T-helper 17 cell (primary cell): ENCODE data around the gene PKP4. TPM values are rescaled to one million over a fixed set of nuclear protein-coding genes. Genes with fewer than 3 reads are reported as not detected.
A peak's percentile ranks its signal among the peaks of the same experiment; 100 is the strongest.

Experiments used
- ATAC-seq: fragments of 150-1000 bp; cut with Tn5 transposase; 2 replicates; pipeline ENCODE4 v1.10.0; 2021; ENCODE audit warnings: mild to moderate bottlenecking, moderate library complexity
- DNase-seq, 3 donors: peaks; one replicate each; pipeline versions ENCODE4 v3.0.0 to v3.0.0-alpha.2; 2020 to 2021
- H3K9me3 ChIP-seq: one replicate; pipeline ENCODE4 v1.7.0; 2013; ENCODE audit warnings: low read length, mild to moderate bottlenecking; ENCODE audit not compliant: control insufficient read depth, poor library complexity, severe bottlenecking
- H3K27ac Mint-ChIP-seq: one replicate; pipeline ENCODE4 v1.8.0; 2022; ENCODE audit warnings: mild to moderate bottlenecking, moderate library complexity, mixed read lengths
- H3K27me3 Mint-ChIP-seq: one replicate; pipeline ENCODE4 v1.8.0; 2022; ENCODE audit warnings: mixed read lengths
- H3K36me3 Mint-ChIP-seq: one replicate; pipeline ENCODE4 v1.8.0; 2022; ENCODE audit warnings: low read depth, mixed read lengths
- H3K4me1 Mint-ChIP-seq: one replicate; pipeline ENCODE4 v1.8.0; 2022; ENCODE audit warnings: mild to moderate bottlenecking, mixed read lengths
- H3K4me3 Mint-ChIP-seq: one replicate; pipeline ENCODE4 v1.8.0; 2022; ENCODE audit warnings: mild to moderate bottlenecking, moderate library complexity, mixed read lengths
- total RNA-seq, 4 donors: library from RNA in 2 of 4; stranded (reverse) in 2 of 4; gene quantifications; one replicate each; pipeline ENCODE4 v1.2.3 and lab custom pipeline; 2022 to 2026

The PKP4 gene
- total RNA-seq, 2 donors from 2014 or later = 26.6 to 28.9 TPM

- DNase-seq (no peak), ATAC-seq (no peak)
- Mint-ChIP-seq H3K4me3 (no peak overlapping the region), H3K4me1 (peaks cover 19% of the 10 kb centered on the region), H3K27me3 (no peaks in the 10 kb centered on the region), H3K27ac (no peak overlapping the region), H3K36me3 (no peaks in the 10 kb centered on the region)
- H3K9me3 ChIP-seq = no peaks in the 10 kb centered on the region
Observed at GRCh38 chr2:158478816-158479215, 22.1 kb downstream of the PKP4 start.

DNA sequence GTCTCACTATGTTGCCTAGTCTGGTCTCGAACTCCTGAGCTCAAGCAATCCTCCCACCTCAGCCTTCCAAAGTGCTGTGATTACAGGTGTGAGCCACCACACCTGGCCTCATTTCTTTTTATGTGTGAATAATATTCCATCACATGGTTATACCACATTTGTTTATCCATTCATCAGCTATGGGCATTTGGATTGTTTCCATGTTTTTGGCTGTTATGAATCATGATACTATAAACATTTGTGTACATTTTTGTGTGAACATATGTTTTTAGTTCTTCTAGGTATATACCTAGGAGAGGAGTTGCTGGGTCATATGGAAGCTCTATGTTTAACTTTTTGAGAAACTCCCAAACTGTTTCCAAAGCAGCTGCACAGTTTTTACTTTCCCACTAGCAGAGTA, 24.4 kb downstream of the PKP4 start:
- ATAC-seq = no peak
- Mint-ChIP-seq H3K36me3 (no peaks in the 10 kb centered on the region), H3K4me3 (no peak overlapping the region), H3K27me3 (no peaks in the 10 kb centered on the region), H3K4me1 (peaks cover 17% of the 10 kb centered on the region), H3K27ac (no peak overlapping the region)
- H3K9me3 ChIP-seq = no peaks in the 10 kb centered on the region
- no peak for DNase-seq

- DNase-seq = no peak
- Mint-ChIP-seq H3K36me3 (no peaks in the 10 kb centered on the region), H3K4me1 (peaks cover 14% of the 10 kb centered on the region), H3K4me3 (no peak overlapping the region), H3K27ac (no peak overlapping the region), H3K27me3 (no peaks in the 10 kb centered on the region)
- no peak for ATAC-seq
- no peaks in the 10 kb centered on the region for H3K9me3 ChIP-seq
Observed at GRCh38 chr2:158482594-158482993, 25.8 kb downstream of the PKP4 start.

DNA sequence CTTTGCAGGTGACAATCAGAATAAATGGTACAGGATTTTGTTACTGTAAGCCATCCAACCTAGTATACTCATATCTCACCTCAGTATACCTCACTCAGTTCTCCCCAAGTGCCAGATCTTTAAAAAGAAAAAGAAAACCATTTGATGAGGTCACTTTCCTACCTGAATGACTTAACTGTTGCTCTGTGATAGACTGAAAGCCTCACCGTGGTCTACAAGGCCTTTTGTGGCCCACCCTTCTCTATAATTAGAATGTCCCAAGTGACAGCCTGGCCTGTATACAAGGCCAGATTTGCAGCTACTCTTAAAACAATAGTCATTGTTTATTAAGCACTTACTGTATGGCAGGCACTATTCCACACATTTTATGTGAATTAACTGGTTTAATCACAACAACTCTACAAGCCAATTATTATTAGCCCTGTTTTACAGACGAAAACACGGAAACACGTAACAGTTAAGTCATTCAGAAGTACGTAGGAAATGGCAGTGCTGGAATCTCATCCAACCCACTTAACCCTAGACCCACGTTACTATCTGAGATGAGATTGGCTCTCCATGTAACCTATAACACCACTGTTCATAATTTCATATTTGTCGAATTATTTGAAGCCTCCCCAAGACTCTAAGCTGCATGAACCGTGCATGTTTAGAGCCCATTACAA, 28.3 kb downstream of the PKP4 start:
- Mint-ChIP-seq H3K27ac (no peak overlapping the region), H3K36me3 (no peaks in the 10 kb centered on the region), H3K4me1 (peaks cover 17% of the 10 kb centered on the region), H3K4me3 (no peak overlapping the region), H3K27me3 (no peaks in the 10 kb centered on the region)
- ATAC-seq = no peak
- H3K9me3 ChIP-seq = no peaks in the 10 kb centered on the region
- no peak for DNase-seq

- Mint-ChIP-seq H3K4me3 (no peak overlapping the region), H3K27ac (no peak overlapping the region), H3K4me1 (peaks cover 23% of the 10 kb centered on the region), H3K27me3 (no peaks in the 10 kb centered on the region), H3K36me3 (peaks cover 3% of the 10 kb centered on the region)
- no peaks in the 10 kb centered on the region for H3K9me3 ChIP-seq
- no peak for ATAC-seq
- DNase-seq = no peak
Observed at GRCh38 chr2:158486150-158486969, 29.6 kb downstream of the PKP4 start.

DNA sequence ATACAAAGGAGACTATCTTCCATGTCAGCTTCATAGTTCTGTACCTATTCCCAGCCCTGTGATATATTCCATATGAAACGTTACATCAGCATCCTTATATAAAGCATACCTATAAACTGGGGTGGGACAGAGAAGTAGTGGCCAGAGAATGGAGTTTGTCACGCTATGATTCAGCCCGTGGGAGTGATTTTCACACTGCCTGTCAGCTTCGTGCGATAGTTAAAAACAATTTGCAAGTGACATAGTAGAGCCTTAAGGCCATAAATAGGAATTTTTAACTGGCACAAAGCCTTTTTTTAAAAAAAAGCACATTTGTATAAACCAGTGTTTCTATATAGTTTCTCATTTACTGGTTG, 30.2 kb downstream of the PKP4 start:
- peaks cover 24% of the 10 kb centered on the region for H3K4me1 Mint-ChIP-seq
- ATAC-seq (no peak), DNase-seq (no peak)
- H3K27me3 Mint-ChIP-seq = no peaks in the 10 kb centered on the region
- H3K4me3 Mint-ChIP-seq = no peak overlapping the region
- no peaks in the 10 kb centered on the region for H3K9me3 ChIP-seq
- H3K36me3 Mint-ChIP-seq = peaks cover 3% of the 10 kb centered on the region
- H3K27ac Mint-ChIP-seq = no peak overlapping the region

DNA sequence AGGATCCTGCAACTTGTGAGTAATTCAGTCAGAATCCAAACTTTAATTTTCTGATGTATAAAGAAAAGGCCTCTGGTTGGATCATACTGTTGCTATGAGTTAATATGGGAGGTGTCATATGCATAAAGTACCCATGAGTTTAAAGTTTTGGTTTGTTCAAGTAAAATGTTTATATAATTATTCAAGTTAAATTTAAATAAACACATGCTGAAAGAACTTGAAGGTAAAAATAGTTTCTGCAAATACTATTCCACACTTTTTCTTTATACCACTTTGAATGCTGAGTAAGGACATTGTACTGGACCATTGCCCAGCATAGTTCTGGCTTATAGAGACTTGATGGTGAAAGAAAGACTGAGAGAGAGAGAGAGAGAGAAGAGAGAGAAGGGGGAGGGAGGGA, 30.7 kb downstream of the PKP4 start:
- Mint-ChIP-seq H3K27me3 (no peaks in the 10 kb centered on the region), H3K4me1 (peaks cover 22% of the 10 kb centered on the region), H3K36me3 (peaks cover 3% of the 10 kb centered on the region), H3K27ac (no peak overlapping the region), H3K4me3 (no peak overlapping the region)
- ATAC-seq (no peak), DNase-seq (no peak)
- H3K9me3 ChIP-seq = no peaks in the 10 kb centered on the region

DNA sequence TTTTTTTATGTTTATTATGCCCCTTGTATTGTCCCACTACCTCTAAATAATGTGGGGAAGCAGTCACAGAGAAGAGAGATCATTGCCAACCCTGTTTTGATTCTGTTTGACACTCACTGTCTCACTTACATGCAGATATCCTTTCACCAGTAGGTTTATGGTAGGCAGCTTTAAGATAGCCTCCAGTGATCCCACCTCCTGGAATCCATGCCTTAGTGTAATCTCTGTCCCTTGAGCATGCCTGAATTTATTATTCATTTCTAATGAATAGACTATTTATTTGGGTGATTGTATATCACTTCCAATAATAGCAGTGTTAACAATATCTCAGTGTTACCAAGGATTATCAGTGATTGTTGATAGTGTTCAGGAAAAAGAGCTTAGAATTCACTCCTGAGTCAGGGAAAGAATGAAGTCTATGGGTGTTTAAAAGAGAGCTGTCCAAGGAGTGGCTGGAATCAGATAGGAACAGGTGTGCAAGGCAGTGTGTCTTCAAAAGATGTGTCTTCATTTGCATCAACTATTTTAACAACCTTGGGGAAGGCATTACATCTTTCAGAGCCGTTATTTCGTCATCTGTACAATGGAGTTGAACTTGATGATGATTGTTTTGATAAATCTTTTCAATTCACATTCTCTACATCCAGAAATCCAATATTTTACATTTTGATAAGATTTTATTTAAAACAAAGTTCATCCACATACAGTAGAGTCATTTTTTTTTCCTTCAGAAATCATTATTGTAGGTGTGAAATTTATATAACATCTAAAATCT, 31.9 kb downstream of the PKP4 start:
- H3K4me1 Mint-ChIP-seq = peaks cover 27% of the 10 kb centered on the region
- H3K27ac Mint-ChIP-seq = no peak overlapping the region
- peaks cover 5% of the 10 kb centered on the region for H3K36me3 Mint-ChIP-seq
- no peak for ATAC-seq
- no peaks in the 10 kb centered on the region for H3K9me3 ChIP-seq
- no peak overlapping the region for H3K4me3 Mint-ChIP-seq
- H3K27me3 Mint-ChIP-seq = no peaks in the 10 kb centered on the region
- no peak for DNase-seq

GRCh38 chr2:158489366-158490112, 32.8 kb downstream of the PKP4 start:
- H3K9me3 ChIP-seq = no peaks in the 10 kb centered on the region
- ATAC-seq (no peak), DNase-seq (no peak)
- Mint-ChIP-seq H3K4me3 (no peak overlapping the region), H3K27ac (no peak overlapping the region), H3K27me3 (no peaks in the 10 kb centered on the region), H3K36me3 (peaks cover 5% of the 10 kb centered on the region), H3K4me1 (peaks cover 30% of the 10 kb centered on the region)

DNA sequence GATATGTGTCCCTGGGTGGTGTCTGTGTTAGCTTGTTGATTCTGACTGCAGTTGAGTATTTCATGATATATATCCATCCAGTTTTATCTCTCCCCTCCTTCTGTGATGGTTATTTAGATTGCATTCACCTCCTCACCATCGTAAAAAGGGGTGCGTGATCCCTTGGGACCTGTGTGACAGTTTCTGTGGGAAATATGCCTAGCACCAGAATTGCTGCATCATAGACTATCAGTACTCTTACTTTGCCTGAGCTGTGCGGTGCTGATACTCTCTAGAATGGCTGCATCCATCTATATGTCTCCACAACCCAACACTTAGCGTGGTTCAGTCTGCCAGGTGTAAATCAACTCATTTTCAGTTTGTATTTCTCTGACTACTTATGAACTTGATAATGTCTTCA, 34.3 kb downstream of the PKP4 start:
- ATAC-seq = no peak
- H3K36me3 Mint-ChIP-seq = peaks cover 5% of the 10 kb centered on the region
- H3K27ac Mint-ChIP-seq = no peak overlapping the region

DNA sequence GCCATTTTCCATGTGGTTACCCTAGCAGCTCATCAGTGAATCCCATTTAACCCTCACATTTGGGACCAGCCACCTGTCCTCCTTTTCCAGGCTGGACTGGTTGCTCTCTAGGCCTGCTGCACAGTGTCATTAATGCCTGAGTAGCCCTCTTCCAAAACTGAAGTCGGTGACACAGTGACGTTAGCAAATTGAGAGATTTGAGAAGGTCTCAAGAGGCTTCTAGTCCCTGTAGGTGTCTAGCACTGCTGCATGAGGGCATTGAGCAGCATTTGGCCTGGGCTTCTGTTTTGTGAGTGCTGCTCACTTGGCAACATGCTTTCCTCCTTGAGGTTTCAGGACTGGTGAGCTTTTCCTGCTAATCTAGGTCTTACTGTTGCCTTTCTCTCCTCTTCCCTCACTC, 36.7 kb downstream of the PKP4 start:
- DNase-seq (no peak), ATAC-seq (no peak)
- Mint-ChIP-seq H3K4me1 (peaks cover 30% of the 10 kb centered on the region), H3K36me3 (peaks cover 5% of the 10 kb centered on the region), H3K27me3 (no peaks in the 10 kb centered on the region), H3K4me3 (no peak overlapping the region), H3K27ac (peak overlapping the region; percentile 25)
- no peaks in the 10 kb centered on the region for H3K9me3 ChIP-seq

More for the DNA sequence above, 34.3 kb downstream of the PKP4 start:
- DNase-seq = no peak
- no peaks in the 10 kb centered on the region for H3K27me3 Mint-ChIP-seq
- no peaks in the 10 kb centered on the region for H3K9me3 ChIP-seq
- H3K4me1 Mint-ChIP-seq = peaks cover 30% of the 10 kb centered on the region
- no peak overlapping the region for H3K4me3 Mint-ChIP-seq

DNA sequence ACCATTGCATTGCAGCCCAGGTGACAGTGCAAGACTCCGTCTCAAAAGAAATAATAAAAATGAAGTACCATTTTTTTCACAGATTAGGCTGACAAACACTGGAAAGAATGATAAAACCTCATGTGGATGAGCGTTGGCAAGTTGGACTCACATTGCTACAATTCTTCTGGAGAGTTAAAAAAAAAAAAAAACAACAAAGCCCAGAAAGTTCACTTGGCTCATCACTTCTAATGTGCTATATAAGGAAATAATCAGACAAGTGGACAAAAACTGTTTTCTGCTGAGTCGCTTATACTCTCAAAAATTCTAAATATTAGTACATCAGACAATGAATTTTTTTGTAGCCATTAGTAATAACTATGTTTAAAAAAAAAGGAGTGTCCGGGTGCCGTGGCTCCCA, 38.4 kb downstream of the PKP4 start:
- no peak for ATAC-seq
- no peak for DNase-seq
- H3K27me3 Mint-ChIP-seq = no peaks in the 10 kb centered on the region
- H3K36me3 Mint-ChIP-seq = peaks cover 5% of the 10 kb centered on the region
- no peak overlapping the region for H3K4me3 Mint-ChIP-seq
- H3K9me3 ChIP-seq = no peaks in the 10 kb centered on the region
- H3K27ac Mint-ChIP-seq = no peak overlapping the region
- H3K4me1 Mint-ChIP-seq = peaks cover 26% of the 10 kb centered on the region

- no peak for ATAC-seq
- H3K9me3 ChIP-seq = no peaks in the 10 kb centered on the region
- Mint-ChIP-seq H3K36me3 (peaks cover 3% of the 10 kb centered on the region), H3K4me1 (peaks cover 19% of the 10 kb centered on the region), H3K4me3 (no peak overlapping the region), H3K27me3 (no peaks in the 10 kb centered on the region), H3K27ac (peak overlapping the region; percentile 21)
- no peak for DNase-seq
Observed at GRCh38 chr2:158496986-158497385, 40.2 kb downstream of the PKP4 start.
